Heart right ventricle (tissue), 16 donors: ENCODE data around the gene CIB2. TPM values are rescaled to one million over a fixed set of nuclear protein-coding genes. Genes with fewer than 3 reads are reported as not detected.

ENCODE experiments used
- ATAC-seq, 8 donors: fragments of 200-7000 bp; cut with Tn5 transposase; one replicate each; pipeline ENCODE4 v1.9.1; 2020; ENCODE audit warnings: mild to moderate bottlenecking in 8 of 8, moderate library complexity in 8 of 8, moderate number of reproducible peaks in 1 of 8
- DNase-seq, 2 donors: peaks; one replicate each; pipeline ENCODE4 v3.0.0-alpha.2; 2020
- H3K27ac ChIP-seq, 10 donors: fragments of 200-600 bp; sonication (generic) in 2 of 10; one replicate each; pipeline versions ENCODE4 v1.5.0 to v1.8.0; 2020 to 2022; ENCODE audit warnings: mild to moderate bottlenecking in 3 of 10
- H3K27me3 ChIP-seq, 7 donors: fragments of 200-600 bp; one replicate each; pipeline ENCODE4 v1.8.0; 2021 to 2022; ENCODE audit warnings: mild to moderate bottlenecking in 2 of 7
- H3K36me3 ChIP-seq, 9 donors: fragments of 200-600 bp; sonication (generic) in 1 of 9; one replicate each; pipeline versions ENCODE4 v1.5.0 to v1.8.0; 2020 to 2022; ENCODE audit warnings: mild to moderate bottlenecking in 2 of 9
- H3K4me1 ChIP-seq, 9 donors: fragments of 200-600 bp; sonication (generic) in 1 of 9; one replicate each; pipeline versions ENCODE4 v1.5.0 to v1.8.0; 2020 to 2022; ENCODE audit warnings: mild to moderate bottlenecking in 4 of 9
- H3K4me3 ChIP-seq, 10 donors: fragments of 200-600 bp; sonication (generic) in 2 of 10; one replicate each; pipeline versions ENCODE4 v1.5.0 to v1.8.0; 2020 to 2022; ENCODE audit warnings: mild to moderate bottlenecking in 7 of 10, moderate library complexity in 2 of 10
- H3K9me3 ChIP-seq, 11 donors: fragments of 200-600 bp in 10 of 11; sonication (generic) in 2 of 11; one replicate each; pipeline versions ENCODE4 v1.5.0 to v1.8.0; 2013 to 2022; ENCODE audit warnings: mild to moderate bottlenecking in 2 of 11, control low read depth in 1 of 11, moderate library complexity in 1 of 11
- CTCF ChIP-seq, 9 donors: fragments of 200-600 bp; sonication (generic) in 2 of 9; IDR thresholded peaks; one replicate each; pipeline versions ENCODE4 v1.5.0 to v1.8.0; 2021 to 2022; ENCODE audit warnings: antibody characterized with exemption in 9 of 9, mild to moderate bottlenecking in 5 of 9, moderate library complexity in 1 of 9
- WGBS, 2 donors: extraction: QIAGEN DNeasy Blood & Tissue Kit; methylation state at CpG; one replicate each; pipeline ENCODE4 v1.1.7; 2013; ENCODE audit warnings: inconsistent platforms in 1 of 2; 5-methylcytosine and 5-hydroxymethylcytosine counted together
- intact Hi-C, 10 donors: fragments of 100-400 bp; cut with DNase I; formaldehyde crosslinking; loops; one replicate each; pipeline versions ENCODE4 v1.11.1 to v1.14.2; 2022
- polyA plus RNA-seq, 2 donors: library from polyadenylated mRNA; stranded (reverse); fragments of 200-250 nt; gene quantifications; one replicate each; pipeline ENCODE4 v1.2.3, GENCODE V29; 2013
- total RNA-seq, 10 donors: library from RNA; stranded (reverse); fragmentation: NEBNext Ultra II Directional in 3 of 10; extraction: Animal tissue kit (Norgen Biotek cat#: 25700) in 3 of 10; gene quantifications; one replicate each; pipeline versions ENCODE4 v1.2.1 to v1.2.4, GENCODE V29; 2021 to 2023
- donor health status: Arrhythmogenic right ventricular cardiomyopathy.
- donor health status: ischemic (EF 13 %, LVEDD 7.1; RV severe dilation, severe dysfunction).
- donor health status: healthy with polysubstance abuse.
- donor health status: DM: no; HTN: yes; CAD: no.
- donor health status: DM: no; HTN: no; CAD: no.
- donor health status: ischemic (EF 25% LVEDD 6.9; RV normal size, moderate dysfunction).
- donor health status: ischemic (EF 25% LVEDD 5.7; RV mildly dilated, moderate dysfunction).
- donor health status: healthy.
- donor health status: DM: yes; HTN: yes; CAD: no.
- donor health status: Ischemic cardiomyopathy.
- donor health status: ischemic (EF 35%, LVEDD 5.7; RV mildly dilated, moderate dysfunction).
- donor health status: nonischemic (EF 11% LVEDD 7.7; RV severe dilation, severe dysfunction).
- donor health status: DM: yes; HTN: yes; CAD: no.
- donor health status: PGD.
- donor health status: ischemic (EF 29% LVEDD 5.4; RV normal size, mild dysfunction).
- donor health status: nonischemic (EF 23%, LVEDD 6.1; RV moderate dilation, normal function).

The CIB2 gene
- total and polyA plus RNA-seq, 12 donors, result 2.6 to 32.3 (median 13.7) TPM

GRCh38 chr15:78092261-78093041 lies 38.8 kb downstream of the CIB2 start, which contains the start of gene SH2D7:
Gene SH2D7 (plus strand): TSS chr15:78092561. CDS start chr15:78092585, 24 bp downstream.
- Histone ChIP-seq H3K9me3 (no peaks in the 10 kb centered on the region), H3K27ac (peak within 1 kb of the TSS in 3 of 10 donors; percentile 18 to 58 (median 30)), H3K4me3 (no peak within 1 kb of the TSS), H3K27me3 (no peaks in the 10 kb centered on the region), H3K36me3 (no peaks in the 10 kb centered on the region), H3K4me1 (peaks cover 10 to 33% (median 25%) of the 10 kb centered on the region in 9 donors)
- DNase-seq (no peak), ATAC-seq (peak; percentile 41 to 86 (median 70))
- intact Hi-C loops, result loop anchor here in 2 of 10 donors (5.0 kb wide), 2 partner anchors 40 to 90 kb away; no protein-coding TSS in a partner anchor
- no peak for TF ChIP-seq CTCF (IDR thresholded peaks at IDR 0.05)
- WGBS, 2 donors, result 61 to 65% methylated on average over 11 of the region's 11 CpGs

- no peaks in the 10 kb centered on the region for H3K36me3 ChIP-seq
- DNase-seq (no peak), ATAC-seq (no peak)
- H3K27me3 ChIP-seq, result no peaks in the 10 kb centered on the region
- no peak overlapping the region for H3K4me3 ChIP-seq
- WGBS, 2 donors, result 93 to 95% methylated on average over 3 of the region's 3 CpGs
- no peak overlapping the region for H3K27ac ChIP-seq
- no peaks in the 10 kb centered on the region for H3K9me3 ChIP-seq
- no peak for TF ChIP-seq CTCF (IDR thresholded peaks at IDR 0.05)
- intact Hi-C loops, result loop anchor here in 2 of 10 donors (5.0 kb wide), 2 partner anchors 38 to 88 kb away; no protein-coding TSS in a partner anchor
- H3K4me1 ChIP-seq, result peaks cover 10 to 33% (median 25%) of the 10 kb centered on the region in 9 donors
Measured at GRCh38 chr15:78090422-78091063, 40.7 kb downstream of the CIB2 start.

GRCh38 chr15:78088773-78089080 lies 42.5 kb downstream of the CIB2 start:
- 82 to 88% methylated on average over 3 of the region's 3 CpGs for WGBS, 2 donors
- no peaks in the 10 kb centered on the region for H3K27me3 ChIP-seq
- ATAC-seq, result no peak
- no peak for TF ChIP-seq CTCF (IDR thresholded peaks at IDR 0.05)
- H3K36me3 ChIP-seq, result no peaks in the 10 kb centered on the region
- H3K4me1 ChIP-seq, result peaks cover 10 to 45% (median 24%) of the 10 kb centered on the region in 9 donors
- intact Hi-C loops, result no loop called here
- H3K27ac ChIP-seq, result peak overlapping the region in 1 of 10 donors; percentile 51
- DNase-seq, result no peak
- no peak overlapping the region for H3K4me3 ChIP-seq
- H3K9me3 ChIP-seq, result no peaks in the 10 kb centered on the region

GRCh38 chr15:78087951-78088772 lies 43.1 kb downstream of the CIB2 start:
- Histone ChIP-seq H3K4me3 (no peak overlapping the region), H3K9me3 (no peaks in the 10 kb centered on the region), H3K4me1 (peaks cover 9 to 44% (median 21%) of the 10 kb centered on the region in 9 donors), H3K27me3 (no peaks in the 10 kb centered on the region), H3K27ac (peak overlapping the region in 1 of 10 donors; percentile 51), H3K36me3 (no peaks in the 10 kb centered on the region)
- WGBS, 2 donors, result 90 to 91% methylated on average over 12 of the region's 12 CpGs
- DNase-seq (no peak), ATAC-seq (peak in 1 of 8 donors; percentile 13)
- intact Hi-C loops, result no loop called here
- no peak for TF ChIP-seq CTCF (IDR thresholded peaks at IDR 0.05)
